HFF-Myc (cell line): ENCODE results near the gene FANCM.
A peak's percentile ranks its signal among the peaks of the same experiment; 100 is the strongest.

Experiments
- DNase-seq: peaks from one replicate; pipeline ENCODE4 v3.0.0-alpha.2; 2011; ENCODE audit warnings: low read depth; ENCODE audit errors: extremely low read depth
- H3K4me3 ChIP-seq: replicated peaks from 2 replicates; pipeline ENCODE4 v1.5.1; 2011; ENCODE audit warnings: low read depth, mild to moderate bottlenecking, control low read depth, low read length
- TF ChIP-seq, protein P1 (sequence below): IDR thresholded peaks from 2 replicates; pipeline ENCODE4 v1.5.1; 2012; ENCODE audit warnings: mild to moderate bottlenecking, low read depth, low read length, control low read depth; ENCODE audit errors: missing control alignments

The FANCM gene

GRCh38 chr14:45249856-45250575 lies 114.3 kb downstream of the FANCM start:
- H3K4me3 ChIP-seq: peak overlapping the region; percentile 9
- TF ChIP-seq, protein P1, sequence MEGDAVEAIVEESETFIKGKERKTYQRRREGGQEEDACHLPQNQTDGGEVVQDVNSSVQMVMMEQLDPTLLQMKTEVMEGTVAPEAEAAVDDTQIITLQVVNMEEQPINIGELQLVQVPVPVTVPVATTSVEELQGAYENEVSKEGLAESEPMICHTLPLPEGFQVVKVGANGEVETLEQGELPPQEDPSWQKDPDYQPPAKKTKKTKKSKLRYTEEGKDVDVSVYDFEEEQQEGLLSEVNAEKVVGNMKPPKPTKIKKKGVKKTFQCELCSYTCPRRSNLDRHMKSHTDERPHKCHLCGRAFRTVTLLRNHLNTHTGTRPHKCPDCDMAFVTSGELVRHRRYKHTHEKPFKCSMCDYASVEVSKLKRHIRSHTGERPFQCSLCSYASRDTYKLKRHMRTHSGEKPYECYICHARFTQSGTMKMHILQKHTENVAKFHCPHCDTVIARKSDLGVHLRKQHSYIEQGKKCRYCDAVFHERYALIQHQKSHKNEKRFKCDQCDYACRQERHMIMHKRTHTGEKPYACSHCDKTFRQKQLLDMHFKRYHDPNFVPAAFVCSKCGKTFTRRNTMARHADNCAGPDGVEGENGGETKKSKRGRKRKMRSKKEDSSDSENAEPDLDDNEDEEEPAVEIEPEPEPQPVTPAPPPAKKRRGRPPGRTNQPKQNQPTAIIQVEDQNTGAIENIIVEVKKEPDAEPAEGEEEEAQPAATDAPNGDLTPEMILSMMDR: no peak

More at GRCh38 chr14:45249856-45250575, 114.3 kb downstream of the FANCM start:
- peak; percentile 63 for DNase-seq
